ENCODE measurements around the gene PTCSC3. TPM values are rescaled to one million over a fixed set of nuclear protein-coding genes. Genes with fewer than 3 reads are reported as not detected.
"Not testable (repeated sequence)": the region's sequence is repeated elsewhere in the genome, so short reads cannot be mapped to it uniquely, and the experiment has no call there.

The PTCSC3 gene
- total RNA-seq, 4 donors from 2014 or later: not detected

DNA sequence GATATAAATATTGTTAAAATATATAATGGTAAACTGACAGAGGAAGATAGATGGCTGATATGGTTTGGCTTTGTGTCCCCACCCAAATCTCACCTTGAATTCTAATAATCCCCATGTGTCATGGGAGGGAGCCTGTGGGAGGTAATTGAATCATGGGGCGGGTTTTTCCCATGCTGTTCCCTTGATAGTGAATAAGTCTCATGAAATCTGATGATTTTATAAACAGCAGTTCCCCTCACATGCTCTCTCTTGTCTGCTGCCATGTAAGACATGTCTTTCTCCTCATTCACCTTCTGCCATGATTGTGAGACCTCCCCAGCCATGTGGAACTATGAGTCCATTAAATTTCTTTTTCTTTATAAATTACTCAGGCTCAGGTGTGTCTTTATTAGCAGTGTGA is 46.3 kb downstream of the PTCSC3 start:
- H3K9me3 ChIP-seq: no peaks in the 10 kb centered on the region
- H3K36me3 ChIP-seq: no peaks in the 10 kb centered on the region
- no peak overlapping the region for H3K27ac ChIP-seq
- H3K27me3 ChIP-seq: peaks cover 3% of the 10 kb centered on the region
- no peak overlapping the region for H3K4me3 ChIP-seq
- 78% methylated on average over 1 of the region's 1 CpG for WGBS
- no peak for TF ChIP-seq EP300 (IDR thresholded peaks at IDR 0.05)
- TF ChIP-seq POLR2AphosphoS5 (IDR thresholded peaks at IDR 0.05): no peak
- TF ChIP-seq, protein P1, sequence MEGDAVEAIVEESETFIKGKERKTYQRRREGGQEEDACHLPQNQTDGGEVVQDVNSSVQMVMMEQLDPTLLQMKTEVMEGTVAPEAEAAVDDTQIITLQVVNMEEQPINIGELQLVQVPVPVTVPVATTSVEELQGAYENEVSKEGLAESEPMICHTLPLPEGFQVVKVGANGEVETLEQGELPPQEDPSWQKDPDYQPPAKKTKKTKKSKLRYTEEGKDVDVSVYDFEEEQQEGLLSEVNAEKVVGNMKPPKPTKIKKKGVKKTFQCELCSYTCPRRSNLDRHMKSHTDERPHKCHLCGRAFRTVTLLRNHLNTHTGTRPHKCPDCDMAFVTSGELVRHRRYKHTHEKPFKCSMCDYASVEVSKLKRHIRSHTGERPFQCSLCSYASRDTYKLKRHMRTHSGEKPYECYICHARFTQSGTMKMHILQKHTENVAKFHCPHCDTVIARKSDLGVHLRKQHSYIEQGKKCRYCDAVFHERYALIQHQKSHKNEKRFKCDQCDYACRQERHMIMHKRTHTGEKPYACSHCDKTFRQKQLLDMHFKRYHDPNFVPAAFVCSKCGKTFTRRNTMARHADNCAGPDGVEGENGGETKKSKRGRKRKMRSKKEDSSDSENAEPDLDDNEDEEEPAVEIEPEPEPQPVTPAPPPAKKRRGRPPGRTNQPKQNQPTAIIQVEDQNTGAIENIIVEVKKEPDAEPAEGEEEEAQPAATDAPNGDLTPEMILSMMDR (IDR thresholded peaks at IDR 0.05): no peak
- no peak for TF ChIP-seq POLR2A (IDR thresholded peaks at IDR 0.05)
- no peaks in the 10 kb centered on the region for H3K4me1 ChIP-seq
- DNase-seq (ENCODE audit: low spot score in 2 of 2): no peak

DNA sequence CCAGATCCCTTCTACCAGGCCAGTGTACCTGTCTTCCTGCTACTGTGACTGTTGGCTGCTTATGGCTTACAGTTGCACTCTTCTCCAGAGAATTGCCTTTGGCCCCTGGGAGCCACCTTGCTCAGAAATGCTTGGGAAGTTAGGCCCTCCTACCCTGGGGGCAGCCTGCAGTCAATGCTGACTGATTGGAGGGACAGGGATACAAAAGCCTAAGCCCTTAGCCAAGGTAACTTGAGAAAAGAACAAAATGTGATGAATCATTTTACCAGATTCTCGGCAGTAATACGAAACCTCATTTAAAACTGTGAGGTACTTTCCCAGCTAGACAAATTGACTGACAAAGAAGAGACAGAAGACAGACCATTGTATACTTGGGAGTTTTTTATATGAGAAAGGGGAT is 47.3 kb downstream of the PTCSC3 start:
- no peak for DNase-seq (ENCODE audit: low spot score in 2 of 2)
- Histone ChIP-seq H3K4me3 (no peak overlapping the region), H3K27ac (no peak overlapping the region), H3K4me1 (no peaks in the 10 kb centered on the region), H3K27me3 (peaks cover 3% of the 10 kb centered on the region), H3K9me3 (no peaks in the 10 kb centered on the region), H3K36me3 (no peaks in the 10 kb centered on the region)
- WGBS: 60% methylated on average over 2 of the region's 2 CpGs
- no peak for TF ChIP-seq POLR2AphosphoS5 (IDR thresholded peaks at IDR 0.05)
- TF ChIP-seq, protein P1 (IDR thresholded peaks at IDR 0.05): no peak
- no peak for TF ChIP-seq EP300 (IDR thresholded peaks at IDR 0.05)
- no peak for TF ChIP-seq POLR2A (IDR thresholded peaks at IDR 0.05)

DNA sequence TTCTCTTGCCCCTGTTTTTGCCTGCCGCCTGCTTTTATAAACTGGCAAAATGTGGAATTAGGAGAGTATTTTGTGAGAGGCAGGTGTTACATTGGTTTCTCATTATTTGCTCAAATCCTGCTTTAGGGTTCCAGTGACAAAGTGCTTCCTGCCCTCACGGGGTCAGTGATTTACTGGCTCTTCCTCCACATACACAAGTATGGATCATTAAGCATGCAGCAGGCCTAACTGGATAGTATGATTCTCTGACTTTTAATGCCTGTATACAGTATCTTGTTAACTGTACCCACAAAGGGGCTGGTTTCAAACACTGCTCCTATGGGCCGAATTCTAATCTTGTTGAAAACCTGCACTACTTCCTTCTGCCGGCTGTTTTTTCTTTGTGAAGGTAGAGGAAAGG is 63.2 kb downstream of the PTCSC3 start:
- no peak for DNase-seq (ENCODE audit: low spot score in 2 of 2)
- H3K36me3 ChIP-seq: no peaks in the 10 kb centered on the region
- TF ChIP-seq POLR2AphosphoS5 (IDR thresholded peaks at IDR 0.05) (no peak), EP300 (IDR thresholded peaks at IDR 0.05) (no peak), POLR2A (IDR thresholded peaks at IDR 0.05) (no peak)
- TF ChIP-seq, protein P1 (IDR thresholded peaks at IDR 0.05): no peak
- no peaks in the 10 kb centered on the region for H3K27me3 ChIP-seq
- no peaks in the 10 kb centered on the region for H3K9me3 ChIP-seq
- no peak overlapping the region for H3K27ac ChIP-seq
- no peaks in the 10 kb centered on the region for H3K4me1 ChIP-seq
- WGBS: 72% methylated on average over 4 of the region's 4 CpGs
- H3K4me3 ChIP-seq: no peak overlapping the region

DNA sequence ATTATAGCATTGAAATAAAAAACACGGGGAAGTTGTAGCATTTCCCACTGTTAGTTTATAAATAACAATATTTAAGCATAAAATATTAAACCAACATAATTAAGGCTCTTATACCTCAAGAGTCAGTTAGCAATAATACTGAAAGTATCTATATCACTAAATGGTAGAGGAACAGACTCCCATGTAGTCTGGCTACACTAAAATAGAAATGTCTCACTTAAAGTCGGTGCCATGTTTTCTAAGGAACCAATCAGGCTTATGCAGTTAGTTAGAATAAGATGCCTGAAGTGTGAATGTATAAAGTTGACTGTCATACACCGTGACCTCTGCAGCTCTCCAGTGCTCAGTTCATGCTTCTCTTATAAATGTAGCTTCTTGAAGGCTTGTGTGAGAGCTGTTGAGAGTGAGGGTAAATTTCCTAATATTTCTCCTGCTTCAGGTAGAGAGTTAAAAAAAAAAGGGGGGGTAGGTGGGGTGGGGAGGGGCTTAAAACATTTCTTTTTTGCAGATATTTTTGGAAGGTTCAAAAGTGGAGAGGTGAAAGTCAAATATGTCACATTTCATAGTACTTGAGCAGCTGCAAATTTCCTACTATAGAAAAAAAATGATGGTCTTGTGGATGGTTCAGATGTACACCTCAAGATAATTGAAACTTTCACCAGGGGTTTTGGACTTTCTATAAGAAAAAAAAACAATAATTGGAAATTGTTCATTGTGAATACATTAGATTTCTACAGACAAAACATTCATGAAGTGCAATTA is 64.5 kb downstream of the PTCSC3 start:
- DNase-seq (ENCODE audit: low spot score in 2 of 2): no peak
- TF ChIP-seq POLR2AphosphoS5 (IDR thresholded peaks at IDR 0.05) (no peak), EP300 (IDR thresholded peaks at IDR 0.05) (no peak), POLR2A (IDR thresholded peaks at IDR 0.05) (no peak)
- TF ChIP-seq, protein P1 (IDR thresholded peaks at IDR 0.05): no peak
- 79% methylated on average over 3 of the region's 3 CpGs for WGBS

DNA sequence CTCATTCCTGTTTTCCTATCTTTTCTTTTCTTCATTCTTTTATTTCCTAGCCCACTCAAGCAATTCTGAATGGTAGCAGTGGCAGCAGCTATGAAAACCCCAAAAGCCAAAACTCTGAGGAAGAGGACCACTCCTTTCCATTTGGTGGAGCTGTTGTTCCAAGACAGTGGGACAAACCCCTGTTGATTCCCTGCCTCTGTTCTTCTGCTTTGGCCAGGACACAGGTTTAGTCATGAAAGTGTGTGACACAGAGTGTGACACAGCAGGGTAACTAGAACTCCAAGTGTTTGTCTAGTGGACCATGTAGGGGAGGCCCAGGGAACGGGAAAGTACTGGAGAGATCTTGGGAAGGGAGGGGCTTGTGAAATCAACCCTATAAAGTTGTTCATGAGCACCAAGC is 71.1 kb downstream of the PTCSC3 start:
- H3K4me3 ChIP-seq: no peak overlapping the region
- WGBS: 0% methylated on average over 1 of the region's 1 CpG
- TF ChIP-seq POLR2AphosphoS5 (IDR thresholded peaks at IDR 0.05) (no peak), POLR2A (IDR thresholded peaks at IDR 0.05) (no peak), EP300 (IDR thresholded peaks at IDR 0.05) (no peak)
- TF ChIP-seq, protein P1 (IDR thresholded peaks at IDR 0.05): no peak
- no peaks in the 10 kb centered on the region for H3K27me3 ChIP-seq
- H3K27ac ChIP-seq: no peak overlapping the region
- H3K36me3 ChIP-seq: no peaks in the 10 kb centered on the region
- no peak for DNase-seq (ENCODE audit: low spot score in 2 of 2)
- H3K9me3 ChIP-seq: no peaks in the 10 kb centered on the region
- H3K4me1 ChIP-seq: no peaks in the 10 kb centered on the region

More for the DNA sequence above, 64.5 kb downstream of the PTCSC3 start:
- Histone ChIP-seq H3K4me1 (no peaks in the 10 kb centered on the region), H3K36me3 (no peaks in the 10 kb centered on the region), H3K4me3 (no peak overlapping the region), H3K27me3 (no peaks in the 10 kb centered on the region), H3K9me3 (no peaks in the 10 kb centered on the region), H3K27ac (no peak overlapping the region)

DNA sequence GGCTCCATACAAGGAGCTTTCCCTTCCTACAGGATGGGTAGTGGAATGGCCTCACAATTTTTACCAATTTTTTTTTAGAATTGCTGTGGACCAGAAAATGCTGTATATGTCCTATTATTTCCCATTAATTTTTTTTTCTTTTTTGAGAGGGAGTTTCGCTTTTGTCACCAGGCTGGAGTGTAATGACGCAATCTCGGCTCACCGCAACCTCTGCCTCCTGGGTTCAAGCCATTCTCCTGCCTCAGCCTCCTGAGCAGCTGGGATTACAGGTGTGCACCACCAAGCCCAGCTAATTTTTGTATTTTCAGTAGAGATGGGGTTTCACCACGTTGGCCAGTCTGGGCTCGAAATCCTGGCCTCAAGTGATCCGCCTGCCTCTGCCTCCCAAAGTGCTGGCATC is 72.3 kb downstream of the PTCSC3 start:
- not testable (repeated sequence) for H3K9me3 ChIP-seq; DNase-seq (ENCODE audit: low spot score in 2 of 2); H3K4me3 ChIP-seq; H3K36me3 ChIP-seq; H3K27ac ChIP-seq; H3K27me3 ChIP-seq; H3K4me1 ChIP-seq
- WGBS: 89% methylated on average over 7 of the region's 7 CpGs
